Naive thymus-derived CD4-positive, alpha-beta T cell (primary cell): ENCODE results near the gene RABGAP1. TPM values are rescaled to one million over a fixed set of nuclear protein-coding genes. Genes with fewer than 3 reads are reported as not detected.

Source experiments
- ATAC-seq: fragments of 150-1000 bp; cut with Tn5 transposase; 2 replicates; pipeline ENCODE4 v1.10.0; 2021; ENCODE audit warnings: mild to moderate bottlenecking, moderate library complexity
- CTCF ChIA-PET: fragments of 350-600 bp; sonication (Branson Sonifier 250); formaldehyde crosslinking; loops from one replicate; lab custom pipeline; 2021; ENCODE audit warnings: antibody characterized with exemption; lab: Charles Lee
- POLR2A ChIA-PET: fragments of 350-600 bp; sonication (Branson Sonifier 250); formaldehyde crosslinking; loops from one replicate; lab custom pipeline; 2021; ENCODE audit warnings: antibody characterized with exemption, inconsistent platforms; lab: Charles Lee
- DNase-seq, 9 donors: peaks; one replicate each; pipeline versions ENCODE4 v3.0.0 to v3.0.0-alpha.2; 2020 to 2022; ENCODE audit warnings: mixed read lengths in 1 of 9
- H3K27ac ChIP-seq: one replicate; pipeline ENCODE4 v1.7.0; 2013; ENCODE audit warnings: mild to moderate bottlenecking, low read depth, low read length, moderate library complexity
- H3K27me3 ChIP-seq, 2 donors: one replicate each; pipeline ENCODE4 v1.7.0; 2013; ENCODE audit warnings: low read length in 2 of 2, mild to moderate bottlenecking in 2 of 2, moderate library complexity in 2 of 2; ENCODE audit not compliant: control insufficient read depth in 2 of 2, insufficient read depth in 2 of 2
- H3K36me3 ChIP-seq, 3 experiments: 1 replicate in 2 of 3; 2 replicates in 1 of 3; pipeline ENCODE4 v1.7.0; 2013; ENCODE audit warnings: low read length in 3 of 3, mild to moderate bottlenecking in 3 of 3, moderate library complexity in 1 of 3; ENCODE audit not compliant: insufficient read depth in 3 of 3, control insufficient read depth in 2 of 3
- H3K4me1 ChIP-seq, 2 donors: one replicate each; pipeline ENCODE4 v1.7.0; 2013; ENCODE audit warnings: low read length in 2 of 2, mild to moderate bottlenecking in 2 of 2, moderate library complexity in 1 of 2; ENCODE audit not compliant: control insufficient read depth in 2 of 2, insufficient read depth in 2 of 2
- H3K4me3 ChIP-seq: 2 replicates; pipeline ENCODE4 v1.7.0; 2013; ENCODE audit warnings: mild to moderate bottlenecking, low read length
- H3K9me3 ChIP-seq, 3 experiments: 1 replicate in 2 of 3; 2 replicates in 1 of 3; pipeline ENCODE4 v1.7.0; 2013; ENCODE audit warnings: low read length in 3 of 3; ENCODE audit not compliant: control insufficient read depth in 2 of 3
- H3K27ac Mint-ChIP-seq, 9 donors: one replicate each; pipeline ENCODE4 v1.8.0; 2020 to 2022; ENCODE audit warnings: mixed read lengths in 9 of 9, mild to moderate bottlenecking in 8 of 9, moderate library complexity in 5 of 9, inconsistent platforms in 2 of 9
- H3K27me3 Mint-ChIP-seq, 5 donors: one replicate each; pipeline ENCODE4 v1.8.0; 2021 to 2022; ENCODE audit warnings: mixed read lengths in 5 of 5, mild to moderate bottlenecking in 1 of 5
- H3K36me3 Mint-ChIP-seq, 5 donors: one replicate each; pipeline ENCODE4 v1.8.0; 2020 to 2022; ENCODE audit warnings: mixed read lengths in 5 of 5, mild to moderate bottlenecking in 3 of 5, inconsistent platforms in 1 of 5
- H3K4me1 Mint-ChIP-seq, 7 donors: one replicate each; pipeline ENCODE4 v1.8.0; 2020 to 2022; ENCODE audit warnings: mixed read lengths in 7 of 7, mild to moderate bottlenecking in 3 of 7, inconsistent platforms in 1 of 7
- H3K4me3 Mint-ChIP-seq, 10 donors: one replicate each; pipeline ENCODE4 v1.8.0; 2020 to 2022; ENCODE audit warnings: mild to moderate bottlenecking in 10 of 10, mixed read lengths in 10 of 10, moderate library complexity in 6 of 10, inconsistent platforms in 2 of 10
- H3K9me3 Mint-ChIP-seq, 11 donors: one replicate each; pipeline ENCODE4 v1.8.0; 2020 to 2022; ENCODE audit warnings: mixed read lengths in 11 of 11, mild to moderate bottlenecking in 4 of 11, inconsistent platforms in 1 of 11, moderate library complexity in 1 of 11
- intact Hi-C, 2 donors: fragments of 100-400 bp; cut with micrococcal nuclease; formaldehyde crosslinking; loops; one replicate each; pipeline ENCODE4 v1.15.1; 2023
- polyA plus RNA-seq, 2 donors: library from polyadenylated mRNA; unstranded; fragments of 300-500 nt; fragmentation: Illumina TruSeq; gene quantifications; one replicate each; pipeline ENCODE4 v1.2.3, GENCODE V29; 2021
- total RNA-seq, 6 experiments: library from RNA in 5 of 6; stranded (reverse) in 5 of 6; gene quantifications; 1 replicate in 5 of 6; 2 replicates in 1 of 6; pipeline ENCODE4 v1.2.3 and lab custom pipeline; 2021 to 2026

Gene RABGAP1
- total and polyA plus RNA-seq, 7 experiments from 2014 or later: 25.5 to 45.7 (median 34.1) TPM

DNA sequence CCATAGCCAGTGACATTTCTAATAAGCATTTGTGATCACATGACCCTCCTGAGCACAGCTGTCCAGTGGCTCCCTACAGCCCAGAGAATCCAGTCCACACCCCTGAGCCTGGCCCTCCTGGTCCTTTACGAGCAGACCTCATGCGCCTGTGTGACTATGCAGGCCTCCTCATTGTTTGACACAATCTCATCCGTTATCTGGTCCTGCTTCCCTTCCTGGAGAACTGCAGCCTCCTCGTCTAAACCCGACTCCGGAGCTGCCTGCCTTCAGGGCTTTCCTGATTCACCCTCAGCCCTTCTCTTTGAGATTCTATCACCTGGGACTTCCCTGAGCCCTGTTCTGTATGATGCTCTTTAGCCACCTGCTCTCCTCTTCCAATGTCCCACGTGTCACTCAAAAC is 172.4 kb downstream of the RABGAP1 start:
- Histone ChIP-seq H3K4me3 (no peak overlapping the region), H3K36me3 (peaks cover 0 to 46% (median 4%) of the 10 kb centered on the region in 3 experiments), H3K27ac (no peak overlapping the region), H3K9me3 (no peaks in the 10 kb centered on the region), H3K4me1 (peaks cover 0 to 7% of the 10 kb centered on the region in 2 donors), H3K27me3 (no peaks in the 10 kb centered on the region)
- H3K36me3 Mint-ChIP-seq: peaks cover 0 to 15% (median 0%) of the 10 kb centered on the region in 5 donors
- H3K4me1 Mint-ChIP-seq: peaks cover 10 to 27% (median 23%) of the 10 kb centered on the region in 7 donors
- H3K27ac Mint-ChIP-seq: peak overlapping the region in 7 of 9 donors; percentile 2 to 85 (median 53)
- H3K9me3 Mint-ChIP-seq: no peaks in the 10 kb centered on the region
- ATAC-seq: no peak
- ChIA-PET CTCF (no interaction called here), POLR2A (interaction anchor here (0.5 kb wide), 1 partner anchor 29 kb away, joined by 3 read pairs; no protein-coding TSS in a partner anchor)
- H3K4me3 Mint-ChIP-seq: peak overlapping the region in 1 of 10 donors; percentile 6
- no peak for DNase-seq
- no peaks in the 10 kb centered on the region for H3K27me3 Mint-ChIP-seq
- intact Hi-C loops: no loop called here

DNA sequence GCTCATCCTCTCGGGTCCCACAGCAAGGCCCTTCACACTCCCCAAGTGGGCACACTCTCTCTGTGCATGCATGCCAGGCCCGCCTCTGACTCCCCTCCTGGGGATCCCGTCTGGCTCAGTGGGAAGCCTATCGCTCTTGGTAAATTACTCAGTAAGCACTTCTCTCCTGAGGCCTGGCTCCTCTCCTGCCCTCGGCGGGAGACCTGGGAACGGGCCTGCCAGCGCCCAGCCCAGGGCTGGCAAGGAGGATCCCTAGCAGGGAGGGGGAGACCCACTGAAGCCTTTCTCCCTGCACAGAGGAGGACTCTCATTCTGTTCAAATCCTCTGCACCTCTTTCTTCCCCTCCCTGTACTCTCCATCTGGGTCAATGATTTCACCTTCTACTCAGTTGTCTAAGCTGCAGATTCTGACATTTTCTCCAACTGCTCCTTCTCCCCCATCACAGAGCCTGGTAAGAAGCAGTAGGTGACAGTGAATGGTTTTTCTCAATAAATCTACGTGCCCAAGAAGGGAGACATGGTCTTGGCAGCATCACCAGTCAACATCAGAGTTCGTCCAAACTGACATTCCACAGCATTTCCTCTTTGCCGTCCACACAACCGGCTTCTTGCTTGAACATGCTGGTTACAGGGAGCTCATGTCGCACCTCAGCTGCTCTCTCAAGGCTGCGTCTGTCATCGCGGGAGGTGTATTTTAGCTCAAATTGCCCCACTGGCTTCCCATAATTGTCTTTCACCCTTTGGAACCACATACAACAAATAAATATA is 174.5 kb downstream of the RABGAP1 start:
- Mint-ChIP-seq H3K4me3 (no peak overlapping the region), H3K27ac (peak overlapping the region in 4 of 9 donors; percentile 17 to 66 (median 36)), H3K27me3 (no peaks in the 10 kb centered on the region), H3K36me3 (peaks cover 0 to 12% (median 0%) of the 10 kb centered on the region in 5 donors), H3K9me3 (no peaks in the 10 kb centered on the region), H3K4me1 (peaks cover 10 to 26% (median 23%) of the 10 kb centered on the region in 7 donors)
- intact Hi-C loops: no loop called here
- peaks cover 0 to 7% of the 10 kb centered on the region in 2 donors for H3K4me1 ChIP-seq
- DNase-seq: no peak
- no peaks in the 10 kb centered on the region for H3K27me3 ChIP-seq
- ChIA-PET CTCF (no interaction called here), POLR2A (no interaction called here)
- no peak overlapping the region for H3K27ac ChIP-seq
- no peak overlapping the region for H3K4me3 ChIP-seq
- peaks cover 0 to 28% (median 4%) of the 10 kb centered on the region in 3 experiments for H3K36me3 ChIP-seq
- no peaks in the 10 kb centered on the region for H3K9me3 ChIP-seq
- no peak for ATAC-seq

DNA sequence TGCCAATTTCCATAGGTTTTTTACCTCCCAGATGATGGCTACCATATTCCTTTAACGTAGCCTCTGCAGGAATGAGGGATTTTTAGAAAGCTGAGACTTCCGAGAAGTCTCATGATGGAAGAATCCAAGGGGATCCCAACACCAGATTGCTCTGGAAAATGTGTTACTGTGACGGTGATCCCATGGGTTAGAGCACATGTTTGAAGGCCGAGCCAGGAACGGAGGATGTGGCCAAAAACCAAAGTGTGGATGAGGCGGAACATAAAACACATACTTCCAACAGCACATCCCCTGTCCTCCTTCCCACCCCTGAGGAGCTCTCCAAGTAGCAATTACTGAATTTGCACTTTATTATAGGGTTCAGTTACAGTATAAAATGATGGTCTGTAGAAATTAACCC is 175.2 kb downstream of the RABGAP1 start:
- Mint-ChIP-seq H3K36me3 (peaks cover 0 to 12% (median 0%) of the 10 kb centered on the region in 5 donors), H3K4me1 (peaks cover 10 to 24% (median 19%) of the 10 kb centered on the region in 7 donors), H3K9me3 (no peaks in the 10 kb centered on the region), H3K4me3 (no peak overlapping the region), H3K27me3 (no peaks in the 10 kb centered on the region), H3K27ac (peak overlapping the region in 3 of 9 donors; percentile 22 to 33 (median 31))
- Histone ChIP-seq H3K27me3 (no peaks in the 10 kb centered on the region), H3K4me3 (no peak overlapping the region), H3K36me3 (peaks cover 0 to 22% (median 0%) of the 10 kb centered on the region in 3 experiments), H3K9me3 (no peaks in the 10 kb centered on the region), H3K4me1 (peaks cover 0 to 7% of the 10 kb centered on the region in 2 donors), H3K27ac (no peak overlapping the region)
- no peak for DNase-seq
- POLR2A ChIA-PET: no interaction called here
- intact Hi-C loops: no loop called here
- ATAC-seq: no peak
- CTCF ChIA-PET: no interaction called here

DNA sequence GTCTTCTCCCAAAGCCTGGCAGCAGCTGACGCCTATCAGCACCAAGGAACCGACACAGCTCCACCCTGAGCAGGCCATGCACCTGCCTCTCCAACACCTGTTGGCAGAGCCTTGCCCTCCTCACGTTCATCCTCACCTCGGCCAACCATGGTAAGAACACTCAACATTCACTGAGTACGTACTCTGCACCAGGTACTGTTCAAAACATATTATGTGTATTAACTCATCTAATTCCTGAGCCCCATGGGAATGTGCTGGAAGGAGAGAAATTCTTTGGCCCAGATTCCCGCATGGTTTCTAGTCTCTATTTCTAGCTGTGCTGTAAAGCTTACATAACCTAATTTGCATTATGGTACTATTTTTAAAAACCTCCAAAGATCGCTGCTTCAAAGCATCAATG is 178.7 kb downstream of the RABGAP1 start:
- ChIA-PET CTCF (no interaction called here), POLR2A (no interaction called here)
- H3K27me3 Mint-ChIP-seq: no peaks in the 10 kb centered on the region
- H3K27ac ChIP-seq: no peak overlapping the region
- DNase-seq (no peak), ATAC-seq (no peak)
- H3K4me1 Mint-ChIP-seq: peaks cover 0 to 4% (median 0%) of the 10 kb centered on the region in 7 donors
- no peak overlapping the region for H3K27ac Mint-ChIP-seq
- no peaks in the 10 kb centered on the region for H3K4me1 ChIP-seq
- H3K27me3 ChIP-seq: no peaks in the 10 kb centered on the region
- intact Hi-C loops: no loop called here
- no peaks in the 10 kb centered on the region for H3K9me3 ChIP-seq
- no peak overlapping the region for H3K4me3 Mint-ChIP-seq
- peaks cover 0 to 32% (median 0%) of the 10 kb centered on the region in 3 experiments for H3K36me3 ChIP-seq
- no peaks in the 10 kb centered on the region for H3K9me3 Mint-ChIP-seq
- H3K36me3 Mint-ChIP-seq: peaks cover 0 to 32% (median 5%) of the 10 kb centered on the region in 5 donors
- no peak overlapping the region for H3K4me3 ChIP-seq

DNA sequence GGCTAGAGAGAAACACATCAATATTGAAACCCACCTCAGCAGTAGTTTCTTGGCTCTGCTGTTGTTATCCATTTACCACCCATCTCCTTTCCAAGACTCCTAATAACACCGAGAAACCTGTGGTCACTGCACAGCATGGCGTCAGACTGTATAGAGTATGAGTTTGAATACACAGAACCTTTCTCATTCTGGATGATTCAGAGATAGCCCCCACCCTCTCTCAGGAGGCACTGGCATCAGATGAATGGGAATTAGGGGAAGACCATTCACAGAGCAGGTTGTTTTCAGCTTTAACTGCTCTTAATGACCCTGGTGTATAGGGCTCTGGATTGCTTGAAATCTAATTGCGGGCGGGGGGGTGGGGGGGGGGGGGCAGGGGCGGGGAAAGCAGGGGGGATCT is 179.3 kb downstream of the RABGAP1 start:
- POLR2A ChIA-PET: no interaction called here
- H3K36me3 Mint-ChIP-seq: peaks cover 0 to 32% (median 5%) of the 10 kb centered on the region in 5 donors
- H3K4me3 ChIP-seq: no peak overlapping the region
- DNase-seq (no peak), ATAC-seq (no peak)
- no peaks in the 10 kb centered on the region for H3K9me3 Mint-ChIP-seq
- CTCF ChIA-PET: no interaction called here
- H3K4me3 Mint-ChIP-seq: no peak overlapping the region
- H3K4me1 ChIP-seq: no peaks in the 10 kb centered on the region
- no peaks in the 10 kb centered on the region for H3K27me3 Mint-ChIP-seq
- no peaks in the 10 kb centered on the region for H3K9me3 ChIP-seq
- H3K27me3 ChIP-seq: no peaks in the 10 kb centered on the region
- intact Hi-C loops: no loop called here
- H3K27ac Mint-ChIP-seq: no peak overlapping the region
- H3K27ac ChIP-seq: no peak overlapping the region
- H3K4me1 Mint-ChIP-seq: peaks cover 0 to 4% (median 0%) of the 10 kb centered on the region in 7 donors
- peaks cover 0 to 29% (median 0%) of the 10 kb centered on the region in 3 experiments for H3K36me3 ChIP-seq

DNA sequence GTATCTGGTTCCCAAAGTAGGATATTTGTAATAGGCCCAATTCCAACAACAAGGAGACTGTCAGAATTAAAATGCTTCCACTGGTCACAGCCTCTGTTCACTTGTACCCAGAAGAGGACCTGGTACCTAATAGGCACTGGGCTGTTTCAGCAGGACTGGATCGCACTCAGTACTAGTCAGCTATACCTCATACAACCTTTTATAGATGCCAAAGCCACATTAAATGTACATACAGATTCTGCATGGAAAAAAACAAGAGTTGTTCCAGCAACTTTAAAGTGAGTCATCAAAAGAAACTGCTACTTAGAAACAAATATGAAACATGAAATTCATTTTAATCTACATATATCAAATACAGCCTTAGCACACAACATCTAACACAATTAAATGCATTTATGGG is 180.1 kb downstream of the RABGAP1 start:
- POLR2A ChIA-PET: no interaction called here
- Histone ChIP-seq H3K36me3 (peaks cover 0 to 21% (median 0%) of the 10 kb centered on the region in 3 experiments), H3K27ac (no peak overlapping the region), H3K4me3 (no peak overlapping the region), H3K27me3 (no peaks in the 10 kb centered on the region), H3K4me1 (no peaks in the 10 kb centered on the region), H3K9me3 (no peaks in the 10 kb centered on the region)
- Mint-ChIP-seq H3K4me1 (peaks cover 0 to 4% (median 0%) of the 10 kb centered on the region in 7 donors), H3K9me3 (no peaks in the 10 kb centered on the region), H3K27me3 (no peaks in the 10 kb centered on the region), H3K36me3 (peaks cover 0 to 29% (median 5%) of the 10 kb centered on the region in 5 donors), H3K27ac (no peak overlapping the region), H3K4me3 (no peak overlapping the region)
- ATAC-seq: no peak
- DNase-seq: no peak
- CTCF ChIA-PET: no interaction called here
- intact Hi-C loops: no loop called here
